HG03060 (cell line): Measurements from ENCODE around the gene MPPED1.

Source experiments
- ATAC-seq: cut with Tn5 transposase; IDR thresholded peaks from one replicate; pipeline ENCODE4 v1.9.1; 2021; ENCODE audit warnings: low read depth, moderate number of reproducible peaks; ENCODE audit not compliant: unreplicated experiment

MPPED1 gene

GRCh38 chr22:43428005-43428485 lies 16.2 kb downstream of the MPPED1 start:
- no peak for ATAC-seq

- no peak for ATAC-seq
Observed at GRCh38 chr22:43428521-43428920, 16.7 kb downstream of the MPPED1 start.

GRCh38 chr22:43429426-43429825 lies 17.6 kb downstream of the MPPED1 start:
- no peak for ATAC-seq

- ATAC-seq, result no peak
Observed at GRCh38 chr22:43431808-43432554, 20.2 kb downstream of the MPPED1 start.

- no peak for ATAC-seq
Observed at GRCh38 chr22:43432883-43433415, 21.1 kb downstream of the MPPED1 start.

- no peak for ATAC-seq
Observed at GRCh38 chr22:43433451-43434274, 21.8 kb downstream of the MPPED1 start.

- ATAC-seq, result no peak
Observed at GRCh38 chr22:43434275-43434927, 22.6 kb downstream of the MPPED1 start.

- ATAC-seq, result no peak
Observed at GRCh38 chr22:43434928-43435311, 23.1 kb downstream of the MPPED1 start.

- no peak for ATAC-seq
Observed at GRCh38 chr22:43435851-43436811, 24.3 kb downstream of the MPPED1 start.

- ATAC-seq, result no peak
Observed at GRCh38 chr22:43436868-43437267, 25.1 kb downstream of the MPPED1 start.

GRCh38 chr22:43437871-43438475 lies 26.2 kb downstream of the MPPED1 start:
- ATAC-seq, result no peak

- ATAC-seq, result no peak
Observed at GRCh38 chr22:43438666-43439347, 27.0 kb downstream of the MPPED1 start.

GRCh38 chr22:43439368-43440103 lies 27.7 kb downstream of the MPPED1 start:
- no peak for ATAC-seq

GRCh38 chr22:43440104-43440387 lies 28.2 kb downstream of the MPPED1 start:
- ATAC-seq, result no peak

- no peak for ATAC-seq
Observed at GRCh38 chr22:43440556-43440955, 28.7 kb downstream of the MPPED1 start.

- ATAC-seq, result no peak
Observed at GRCh38 chr22:43441216-43441615, 29.4 kb downstream of the MPPED1 start.

GRCh38 chr22:43441751-43442150 lies 29.9 kb downstream of the MPPED1 start:
- no peak for ATAC-seq

- ATAC-seq, result no peak
Observed at GRCh38 chr22:43442386-43443151, 30.8 kb downstream of the MPPED1 start.
